Measurements from ENCODE around the gene MRPS25.

The MRPS25 gene

GRCh38 chr3:15083252-15083651 lies 18.1 kb upstream of the MRPS25 start:
- TF ChIP-seq CTCF (conservative IDR thresholded peaks at IDR 0.05): no peak
- H3K27ac ChIP-seq: no peak overlapping the region

GRCh38 chr3:15081960-15082664 lies 17.0 kb upstream of the MRPS25 start:
- no peak for TF ChIP-seq CTCF (conservative IDR thresholded peaks at IDR 0.05)
- no peak overlapping the region for H3K27ac ChIP-seq

GRCh38 chr3:15079091-15079490 lies 14.0 kb upstream of the MRPS25 start:
- no peak for TF ChIP-seq CTCF (conservative IDR thresholded peaks at IDR 0.05)
- H3K27ac ChIP-seq: no peak overlapping the region

GRCh38 chr3:15074500-15074899 lies 9.4 kb upstream of the MRPS25 start:
- H3K27ac ChIP-seq: no peak overlapping the region
- TF ChIP-seq CTCF (conservative IDR thresholded peaks at IDR 0.05): no peak

GRCh38 chr3:15071699-15072098 lies 6.6 kb upstream of the MRPS25 start:
- no peak overlapping the region for H3K27ac ChIP-seq
- TF ChIP-seq CTCF (conservative IDR thresholded peaks at IDR 0.05): no peak

- no peak overlapping the region for H3K27ac ChIP-seq
- TF ChIP-seq CTCF (conservative IDR thresholded peaks at IDR 0.05): no peak
Observed at GRCh38 chr3:15069441-15069840, 4.3 kb upstream of the MRPS25 start.

- no peak for TF ChIP-seq CTCF (conservative IDR thresholded peaks at IDR 0.05)
- no peak overlapping the region for H3K27ac ChIP-seq
Observed at GRCh38 chr3:15066467-15066866, 1.4 kb upstream of the MRPS25 start.
